Vagina (tissue), 2 donors: ENCODE results near the gene UBR4.

Experiments
- CTCF ChIP-seq, 3 experiments: fragments of 450-650 bp in 2 of 3; fragments of 200-600 bp in 1 of 3; sonication (generic) in 1 of 3; IDR thresholded peaks; one replicate each; pipeline ENCODE4 v1.5.1; 2017 to 2019; ENCODE audit warnings: antibody characterized with exemption in 3 of 3, mild to moderate bottlenecking in 2 of 3, moderate library complexity in 2 of 3
- POLR2A ChIP-seq, 2 donors: fragments of 450-650 bp; IDR thresholded peaks; one replicate each; pipeline ENCODE4 v1.6.1; 2017; ENCODE audit warnings: antibody characterized with exemption in 2 of 2, mild to moderate bottlenecking in 2 of 2, moderate library complexity in 2 of 2
- POLR2AphosphoS5 ChIP-seq, 2 donors: sonication (generic); formaldehyde crosslinking; IDR thresholded peaks; one replicate each; pipeline ENCODE4 v1.9.0; 2017; ENCODE audit warnings: antibody characterized with exemption in 2 of 2, mild to moderate bottlenecking in 2 of 2, low read depth in 1 of 2; ENCODE audit not compliant: insufficient read depth in 1 of 2

- TF ChIP-seq POLR2AphosphoS5 (IDR thresholded peaks at IDR 0.05; ENCODE audit: insufficient read depth in 1 of 2, low read depth in 1 of 2) (no peak), CTCF (IDR thresholded peaks at IDR 0.05) (no peak), POLR2A (IDR thresholded peaks at IDR 0.05) (no peak)
Measured at GRCh38 chr1:19130468-19130867, 79.6 kb downstream of the UBR4 start.
